Measurements from ENCODE around the gene PTEN. TPM values are rescaled to one million over a fixed set of nuclear protein-coding genes. Genes with fewer than 3 reads are reported as not detected.
"Not testable (repeated sequence)": the region's sequence is repeated elsewhere in the genome, so short reads cannot be mapped to it uniquely, and the experiment has no call there.

Gene PTEN
- total RNA-seq, 1 donor from 2014 or later: 58.6 TPM

GRCh38 chr10:87843714-87844113, 19.7 kb upstream of the PTEN start:
- DNase-seq (no peak), ATAC-seq (no peak)
- intact Hi-C loops (cut with micrococcal nuclease): no loop called here

- DNase-seq (no peak), ATAC-seq (no peak)
- intact Hi-C loops (cut with micrococcal nuclease): no loop called here
These were observed 18.4 kb upstream of the PTEN start for GRCh38 chr10:87844837-87845623.

GRCh38 chr10:87845624-87845998, 17.8 kb upstream of the PTEN start:
- no peak for DNase-seq
- no peak for ATAC-seq
- intact Hi-C loops (cut with micrococcal nuclease): no loop called here

GRCh38 chr10:87846023-87846422, 17.4 kb upstream of the PTEN start:
- no peak for DNase-seq
- ATAC-seq: no peak

GRCh38 chr10:87846711-87847110, 16.7 kb upstream of the PTEN start:
- intact Hi-C loops (cut with micrococcal nuclease); DNase-seq; ATAC-seq: not testable (repeated sequence)

More at GRCh38 chr10:87846023-87846422, 17.4 kb upstream of the PTEN start:
- intact Hi-C loops (cut with micrococcal nuclease): no loop called here

GRCh38 chr10:87847550-87847949, 15.9 kb upstream of the PTEN start:
- DNase-seq (no peak), ATAC-seq (no peak)
- intact Hi-C loops (cut with micrococcal nuclease): no loop called here

GRCh38 chr10:87849001-87849400, 14.4 kb upstream of the PTEN start:
- no peak for ATAC-seq
- intact Hi-C loops (cut with micrococcal nuclease): no loop called here
- no peak for DNase-seq

- ATAC-seq (peak; percentile 97), DNase-seq (peak; percentile 55)
- intact Hi-C loops (cut with micrococcal nuclease): loop anchor here (5.0 kb wide), 2 partner anchors 262 to 702 kb away; no protein-coding TSS in a partner anchor
These were observed 12.7 kb upstream of the PTEN start for GRCh38 chr10:87850742-87851205.

- no peak for ATAC-seq
- intact Hi-C loops (cut with micrococcal nuclease): loop anchor here (5.0 kb wide), 2 partner anchors 260 to 700 kb away; no protein-coding TSS in a partner anchor
These were observed 11.3 kb upstream of the PTEN start for GRCh38 chr10:87852089-87852488.

GRCh38 chr10:87855247-87855646, 8.2 kb upstream of the PTEN start:
- DNase-seq; ATAC-seq; intact Hi-C loops (cut with micrococcal nuclease): not testable (repeated sequence)

More at GRCh38 chr10:87852089-87852488, 11.3 kb upstream of the PTEN start:
- no peak for DNase-seq

- DNase-seq; ATAC-seq; intact Hi-C loops (cut with micrococcal nuclease): not testable (repeated sequence)
These were observed 7.8 kb upstream of the PTEN start for GRCh38 chr10:87855665-87856064.

- ATAC-seq (no peak), DNase-seq (no peak)
- intact Hi-C loops (cut with micrococcal nuclease): loop anchor here (5.0 kb wide), 1 partner anchor 527 kb away; no protein-coding TSS in a partner anchor
These were observed 3.1 kb upstream of the PTEN start for GRCh38 chr10:87860156-87860795.

- DNase-seq: no peak
- intact Hi-C loops (cut with micrococcal nuclease): loop anchor here (5.0 kb wide), 1 partner anchor 526 kb away; no protein-coding TSS in a partner anchor
- ATAC-seq: no peak
These were observed 2.5 kb upstream of the PTEN start for GRCh38 chr10:87860816-87861403.

GRCh38 chr10:87861566-87861952, 1.9 kb upstream of the PTEN start:
- peak; percentile 69 for ATAC-seq
- intact Hi-C loops (cut with micrococcal nuclease): loop anchor here (5.0 kb wide), 1 partner anchor 526 kb away; no protein-coding TSS in a partner anchor
- peak; percentile 89 for DNase-seq

GRCh38 chr10:87861953-87862678, 1.3 kb upstream of the PTEN start:
- intact Hi-C loops (cut with micrococcal nuclease): loop anchor here (5.0 kb wide), 1 partner anchor 525 kb away; no protein-coding TSS in a partner anchor
- DNase-seq: peak; percentile 97
- peak; percentile 87 for ATAC-seq

- ATAC-seq: peak; percentile 2
- intact Hi-C loops (cut with micrococcal nuclease): loop anchor here (5.0 kb wide), 1 partner anchor 525 kb away; no protein-coding TSS in a partner anchor
- no peak for DNase-seq
These were observed 759 bp upstream of the PTEN start for GRCh38 chr10:87862679-87863052.

GRCh38 chr10:87863951-87864495, 598 bp downstream of the PTEN start:
- ATAC-seq: not testable (repeated sequence)
- peak; percentile 67 for DNase-seq
- intact Hi-C loops (cut with micrococcal nuclease): loop anchor here (5.0 kb wide), 1 partner anchor 523 kb away; no protein-coding TSS in a partner anchor

- intact Hi-C loops (cut with micrococcal nuclease): loop anchor here (5.0 kb wide), 1 partner anchor 523 kb away; no protein-coding TSS in a partner anchor
- ATAC-seq (no peak), DNase-seq (no peak)
These were observed 1.2 kb downstream of the PTEN start for GRCh38 chr10:87864496-87865059.

All from left ventricle myocardium superior (tissue), 1 donor.